Smooth muscle cell (in vitro differentiated cells): ENCODE measurements around the gene TENM4. TPM values are rescaled to one million over a fixed set of nuclear protein-coding genes. Genes with fewer than 3 reads are reported as not detected.

Experiments used
- DNase-seq: peaks from one replicate; lab custom pipeline; 2025; ENCODE audit not compliant: unreplicated experiment; lab: John Stamatoyannopoulos, UW
- H2AFZ ChIP-seq: fragments of 200-600 bp; sonication (generic); 2 replicates; pipeline ENCODE4 v1.6.0; 2016; ENCODE audit warnings: antibody characterized with exemption, low read depth, mild to moderate bottlenecking
- H3F3A ChIP-seq: fragments of 200-600 bp; sonication (generic); 2 replicates; pipeline ENCODE4 v1.6.0; 2017; ENCODE audit warnings: antibody characterized with exemption, low read depth
- H3K27ac ChIP-seq: fragments of 200-600 bp; sonication (generic); 2 replicates; pipeline ENCODE4 v1.5.1; 2016; ENCODE audit warnings: low read depth, mild to moderate bottlenecking
- H3K27me3 ChIP-seq: fragments of 200-600 bp; sonication (generic); 2 replicates; pipeline ENCODE4 v1.6.1; 2016; ENCODE audit warnings: low read depth, mild to moderate bottlenecking
- H3K36me3 ChIP-seq: fragments of 200-600 bp; sonication (generic); 2 replicates; pipeline ENCODE4 v1.5.1; 2016; ENCODE audit warnings: low read depth
- H3K4me1 ChIP-seq: fragments of 200-600 bp; sonication (generic); 2 replicates; pipeline ENCODE4 v1.5.1; 2016; ENCODE audit warnings: low read depth
- H3K4me2 ChIP-seq: fragments of 200-600 bp; sonication (generic); 2 replicates; pipeline ENCODE4 v1.6.0; 2016; ENCODE audit warnings: mild to moderate bottlenecking
- H3K4me3 ChIP-seq: fragments of 200-600 bp; sonication (generic); 2 replicates; pipeline ENCODE4 v1.5.1; 2016; ENCODE audit warnings: mild to moderate bottlenecking
- H3K79me2 ChIP-seq: fragments of 200-600 bp; sonication (generic); 2 replicates; pipeline ENCODE4 v1.6.0; 2016; ENCODE audit warnings: low read depth, mild to moderate bottlenecking
- H3K9ac ChIP-seq: fragments of 200-600 bp; sonication (generic); 2 replicates; pipeline ENCODE4 v1.6.0; 2016; ENCODE audit warnings: low read depth
- H3K9me3 ChIP-seq: fragments of 200-600 bp; sonication (generic); replicated peaks from 2 replicates; pipeline ENCODE4 v1.5.1; 2016; ENCODE audit warnings: low read depth
- H4K20me1 ChIP-seq: fragments of 200-600 bp; sonication (generic); 2 replicates; pipeline ENCODE4 v1.6.0; 2016; ENCODE audit warnings: low read depth
- WGBS: methylation state at CpG from one replicate; pipeline ENCODE4 v1.1.7; 2016; ENCODE audit warnings: low lambda C conversion rate; 5-methylcytosine and 5-hydroxymethylcytosine counted together
- polyA plus RNA-seq: library from polyadenylated mRNA; unstranded; fragments of >200 nt; fragmentation: Nextera tagmentation; extraction: Ambion mirVana; gene quantifications from 2 replicates; pipeline ENCODE4 v1.2.1, GENCODE V29; 2016
- total RNA-seq: library from RNA; depleted of rRNA; stranded (reverse); fragments of >200 nt; gene quantifications from 2 replicates; pipeline ENCODE4 v1.2.3, GENCODE V29; 2014
- TF ChIP-seq, protein P1 (sequence below): fragments of 200-600 bp; sonication (generic); IDR thresholded peaks from 2 replicates; pipeline ENCODE4 v1.5.1; 2017; ENCODE audit warnings: borderline replicate concordance, mild to moderate bottlenecking, antibody characterized with exemption; ENCODE audit not compliant: insufficient read depth, poor library complexity, severe bottlenecking

Gene TENM4
- total and polyA plus RNA-seq, 2 experiments from 2014 or later: 31.6 to 38.2 TPM

DNA sequence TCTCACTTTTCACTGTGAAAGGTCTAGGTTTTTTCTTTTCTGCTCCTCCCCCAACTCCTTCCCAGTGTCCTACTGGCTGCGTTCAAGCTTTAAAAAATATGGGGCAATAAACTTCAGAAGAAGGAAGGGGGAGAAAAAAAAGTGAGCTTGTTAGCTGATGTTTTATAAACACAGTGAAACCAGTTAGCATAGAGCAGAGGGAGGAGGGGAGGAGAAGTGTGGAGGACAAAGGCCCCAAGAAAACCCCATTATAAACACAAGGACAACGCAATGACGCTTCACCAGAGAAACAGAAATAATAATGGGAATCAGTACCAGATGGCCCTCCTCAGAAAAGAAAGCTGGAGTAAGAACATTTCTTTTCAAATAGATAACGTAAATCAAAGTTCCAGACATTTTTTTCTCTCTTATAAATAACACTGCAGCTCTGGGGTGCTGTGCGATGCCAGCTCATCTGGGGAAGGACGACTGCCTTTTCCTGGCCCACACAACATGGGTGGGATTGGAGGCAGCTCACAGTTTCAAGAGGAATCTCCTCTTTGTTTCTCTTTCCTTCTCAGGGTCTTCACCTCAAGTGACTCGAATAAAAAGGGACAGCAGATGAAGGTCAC is 630.8 kb downstream of the TENM4 start:
- H3K9me3 ChIP-seq: no peaks in the 10 kb centered on the region
- H3K4me2 ChIP-seq: peak overlapping the region; percentile 59
- H3K27ac ChIP-seq: peak overlapping the region; percentile 90
- peaks cover 9% of the 10 kb centered on the region for H3F3A ChIP-seq
- H3K9ac ChIP-seq: peak overlapping the region; percentile 61
- H4K20me1 ChIP-seq: no peaks in the 10 kb centered on the region
- TF ChIP-seq, protein P1, sequence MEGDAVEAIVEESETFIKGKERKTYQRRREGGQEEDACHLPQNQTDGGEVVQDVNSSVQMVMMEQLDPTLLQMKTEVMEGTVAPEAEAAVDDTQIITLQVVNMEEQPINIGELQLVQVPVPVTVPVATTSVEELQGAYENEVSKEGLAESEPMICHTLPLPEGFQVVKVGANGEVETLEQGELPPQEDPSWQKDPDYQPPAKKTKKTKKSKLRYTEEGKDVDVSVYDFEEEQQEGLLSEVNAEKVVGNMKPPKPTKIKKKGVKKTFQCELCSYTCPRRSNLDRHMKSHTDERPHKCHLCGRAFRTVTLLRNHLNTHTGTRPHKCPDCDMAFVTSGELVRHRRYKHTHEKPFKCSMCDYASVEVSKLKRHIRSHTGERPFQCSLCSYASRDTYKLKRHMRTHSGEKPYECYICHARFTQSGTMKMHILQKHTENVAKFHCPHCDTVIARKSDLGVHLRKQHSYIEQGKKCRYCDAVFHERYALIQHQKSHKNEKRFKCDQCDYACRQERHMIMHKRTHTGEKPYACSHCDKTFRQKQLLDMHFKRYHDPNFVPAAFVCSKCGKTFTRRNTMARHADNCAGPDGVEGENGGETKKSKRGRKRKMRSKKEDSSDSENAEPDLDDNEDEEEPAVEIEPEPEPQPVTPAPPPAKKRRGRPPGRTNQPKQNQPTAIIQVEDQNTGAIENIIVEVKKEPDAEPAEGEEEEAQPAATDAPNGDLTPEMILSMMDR: no peak
- WGBS: 21% methylated on average over 7 of the region's 7 CpGs
- H3K79me2 ChIP-seq: no peaks in the 10 kb centered on the region
- no peaks in the 10 kb centered on the region for H3K36me3 ChIP-seq
- DNase-seq: no peak
- H3K27me3 ChIP-seq: no peaks in the 10 kb centered on the region
- peaks cover 33% of the 10 kb centered on the region for H3K4me1 ChIP-seq
- H3K4me3 ChIP-seq: no peak overlapping the region
- no peak overlapping the region for H2AFZ ChIP-seq

GRCh38 chr11:78808923-78809322 is 631.9 kb downstream of the TENM4 start:
- no peak overlapping the region for H2AFZ ChIP-seq
- no peaks in the 10 kb centered on the region for H3K79me2 ChIP-seq
- H3K9me3 ChIP-seq: no peaks in the 10 kb centered on the region
- H3K27me3 ChIP-seq: no peaks in the 10 kb centered on the region
- TF ChIP-seq, protein P1: no peak
- H3F3A ChIP-seq: peaks cover 9% of the 10 kb centered on the region
- 34% methylated on average over 4 of the region's 4 CpGs for WGBS
- no peaks in the 10 kb centered on the region for H3K36me3 ChIP-seq
- H3K27ac ChIP-seq: peak overlapping the region; percentile 90
- H3K4me1 ChIP-seq: peaks cover 33% of the 10 kb centered on the region
- no peak overlapping the region for H3K9ac ChIP-seq
- H3K4me2 ChIP-seq: peak overlapping the region; percentile 59
- H3K4me3 ChIP-seq: no peak overlapping the region
- no peak for DNase-seq
- no peaks in the 10 kb centered on the region for H4K20me1 ChIP-seq

GRCh38 chr11:78807351-78807750 is 633.5 kb downstream of the TENM4 start:
- WGBS: 96% methylated on average over 2 of the region's 2 CpGs

More at GRCh38 chr11:78807351-78807750, 633.5 kb downstream of the TENM4 start:
- no peak overlapping the region for H3K9ac ChIP-seq
- no peak overlapping the region for H3K4me3 ChIP-seq
- H3K27me3 ChIP-seq: no peaks in the 10 kb centered on the region
- H4K20me1 ChIP-seq: no peaks in the 10 kb centered on the region
- H3K4me2 ChIP-seq: no peak overlapping the region
- no peak overlapping the region for H3K27ac ChIP-seq
- TF ChIP-seq, protein P1: no peak
- H3F3A ChIP-seq: no peaks in the 10 kb centered on the region
- H3K9me3 ChIP-seq: no peaks in the 10 kb centered on the region
- no peaks in the 10 kb centered on the region for H3K79me2 ChIP-seq
- no peaks in the 10 kb centered on the region for H3K36me3 ChIP-seq
- H2AFZ ChIP-seq: no peak overlapping the region
- no peak for DNase-seq
- H3K4me1 ChIP-seq: peaks cover 28% of the 10 kb centered on the region
